CD14-positive monocyte (primary cell): ENCODE results near the gene TULP1. TPM values are rescaled to one million over a fixed set of nuclear protein-coding genes. Genes with fewer than 3 reads are reported as not detected.

Experiments used
- DNase-seq, 3 donors: peaks; one replicate each; pipeline ENCODE4 v3.0.0-alpha.2; 2011 to 2022
- H2AFZ ChIP-seq: 2 replicates; pipeline ENCODE4 v1.6.0; 2012; ENCODE audit warnings: mild to moderate bottlenecking, low read depth, low read length, inconsistent platforms; ENCODE audit not compliant: insufficient read depth, poor library complexity, severe bottlenecking
- H3K27ac ChIP-seq, 2 donors: 1 replicate in 1 of 2; 2 replicates in 1 of 2; pipeline ENCODE4 v1.5.1; 2012 to 2013; ENCODE audit warnings: low read length in 2 of 2, control low read depth in 1 of 2, inconsistent platforms in 1 of 2, low read depth in 1 of 2, mild to moderate bottlenecking in 1 of 2
- H3K27me3 ChIP-seq, 2 donors: one replicate each; pipeline versions ENCODE4 v1.6.0 to v1.6.1; 2011 to 2013; ENCODE audit warnings: low read length in 2 of 2; ENCODE audit not compliant: control insufficient read depth in 2 of 2, insufficient read depth in 2 of 2
- H3K36me3 ChIP-seq, 2 donors: replicated peaks in 1 of 2; 1 replicate in 1 of 2; 2 replicates in 1 of 2; pipeline versions ENCODE4 v1.5.1 to v1.6.1; 2012 to 2013; ENCODE audit warnings: low read length in 2 of 2, control low read depth in 1 of 2, inconsistent platforms in 1 of 2, mild to moderate bottlenecking in 1 of 2; ENCODE audit not compliant: insufficient read depth in 2 of 2, control insufficient read depth in 1 of 2
- H3K4me1 ChIP-seq, 2 donors: 1 replicate in 1 of 2; 2 replicates in 1 of 2; pipeline versions ENCODE4 v1.5.1 to v1.6.1; 2012 to 2013; ENCODE audit warnings: low read length in 2 of 2, control low read depth in 1 of 2, inconsistent platforms in 1 of 2, mild to moderate bottlenecking in 1 of 2, moderate library complexity in 1 of 2; ENCODE audit not compliant: insufficient read depth in 2 of 2, control insufficient read depth in 1 of 2
- H3K4me2 ChIP-seq: replicated peaks from 2 replicates; pipeline ENCODE3; 2012; ENCODE audit warnings: low read length, moderate library complexity, mild to moderate bottlenecking; ENCODE audit not compliant: poor library complexity, severe bottlenecking; ENCODE audit errors: extremely low read depth
- H3K4me3 ChIP-seq, 3 experiments: fragments of 200-600 bp in 1 of 3; sonication (generic) in 1 of 3; replicated peaks in 1 of 3; 1 replicate in 2 of 3; 2 replicates in 1 of 3; pipeline ENCODE4 v1.5.1; 2011 to 2013; ENCODE audit warnings: low read length in 3 of 3, mild to moderate bottlenecking in 3 of 3, control low read depth in 2 of 3, low read depth in 2 of 3, inconsistent platforms in 1 of 3, moderate library complexity in 1 of 3
- H3K79me2 ChIP-seq: 2 replicates; pipeline ENCODE4 v1.6.0; 2012; ENCODE audit warnings: mild to moderate bottlenecking, control low read depth, inconsistent platforms, low read length, moderate library complexity; ENCODE audit not compliant: insufficient read depth
- H3K9ac ChIP-seq: 2 replicates; pipeline ENCODE4 v1.6.0; 2017; ENCODE audit warnings: low read length, mild to moderate bottlenecking; ENCODE audit not compliant: insufficient read depth, poor library complexity, severe bottlenecking
- H3K9me3 ChIP-seq, 2 donors: replicated peaks in 1 of 2; 1 replicate in 1 of 2; 2 replicates in 1 of 2; pipeline versions ENCODE4 v1.5.1 to v1.6.1; 2012 to 2013; ENCODE audit warnings: low read length in 2 of 2, control low read depth in 1 of 2; ENCODE audit not compliant: control insufficient read depth in 1 of 2, insufficient read depth in 1 of 2
- H4K20me1 ChIP-seq: 2 replicates; pipeline ENCODE4 v1.6.0; 2012; ENCODE audit warnings: mild to moderate bottlenecking, low read length, control low read depth, moderate library complexity; ENCODE audit not compliant: insufficient read depth
- H3K27ac Mint-ChIP-seq, 7 donors: one replicate each; pipeline ENCODE4 v1.8.0; 2020; ENCODE audit warnings: mild to moderate bottlenecking in 7 of 7, mixed read lengths in 7 of 7, moderate library complexity in 6 of 7, inconsistent platforms in 2 of 7
- H3K27me3 Mint-ChIP-seq, 3 donors: one replicate each; pipeline ENCODE4 v1.8.0; 2021 to 2022; ENCODE audit warnings: low read depth in 3 of 3, mild to moderate bottlenecking in 3 of 3, mixed read lengths in 3 of 3, moderate library complexity in 3 of 3, inconsistent platforms in 1 of 3
- H3K36me3 Mint-ChIP-seq, 2 donors: one replicate each; pipeline ENCODE4 v1.8.0; 2020; ENCODE audit warnings: mixed read lengths in 2 of 2, inconsistent platforms in 1 of 2, mild to moderate bottlenecking in 1 of 2
- H3K4me1 Mint-ChIP-seq: one replicate; pipeline ENCODE4 v1.8.0; 2020; ENCODE audit warnings: mild to moderate bottlenecking, mixed read lengths
- H3K4me3 Mint-ChIP-seq, 2 donors: one replicate each; pipeline ENCODE4 v1.8.0; 2020; ENCODE audit warnings: mild to moderate bottlenecking in 2 of 2, mixed read lengths in 2 of 2, moderate library complexity in 1 of 2
- H3K9me3 Mint-ChIP-seq, 7 donors: one replicate each; pipeline ENCODE4 v1.8.0; 2020 to 2022; ENCODE audit warnings: mixed read lengths in 7 of 7, mild to moderate bottlenecking in 6 of 7, moderate library complexity in 6 of 7, inconsistent platforms in 2 of 7
- WGBS: methylation state at CpG from one replicate; pipeline ENCODE4 v1.1.5; 2013; ENCODE audit warnings: missing lambda C conversion rate; ENCODE audit not compliant: insufficient coverage; 5-methylcytosine and 5-hydroxymethylcytosine counted together
- intact Hi-C, 2 donors: fragments of 100-400 bp; cut with micrococcal nuclease; formaldehyde crosslinking; loops; one replicate each; pipeline versions ENCODE4 v1.15.0 to v1.15.1; 2023
- polyA plus RNA-seq, 3 donors: library from polyadenylated mRNA; depleted of rRNA in 1 of 3; unstranded in 2 of 3; stranded (reverse) in 1 of 3; fragments of 300-500 nt in 2 of 3; fragments of >200 nt in 1 of 3; fragmentation: Illumina TruSeq in 2 of 3; gene quantifications; 1 replicate in 2 of 3; 2 replicates in 1 of 3; pipeline ENCODE4 v1.2.3, GENCODE V29; 2012 to 2021
- TF ChIP-seq, protein P1 (sequence below): fragments of 200-600 bp; IDR thresholded peaks from one replicate; pipeline ENCODE4 v1.8.0; 2022; ENCODE audit warnings: antibody characterized with exemption, mild to moderate bottlenecking

TULP1 gene
- polyA plus RNA-seq, 3 donors, result not detected

DNA sequence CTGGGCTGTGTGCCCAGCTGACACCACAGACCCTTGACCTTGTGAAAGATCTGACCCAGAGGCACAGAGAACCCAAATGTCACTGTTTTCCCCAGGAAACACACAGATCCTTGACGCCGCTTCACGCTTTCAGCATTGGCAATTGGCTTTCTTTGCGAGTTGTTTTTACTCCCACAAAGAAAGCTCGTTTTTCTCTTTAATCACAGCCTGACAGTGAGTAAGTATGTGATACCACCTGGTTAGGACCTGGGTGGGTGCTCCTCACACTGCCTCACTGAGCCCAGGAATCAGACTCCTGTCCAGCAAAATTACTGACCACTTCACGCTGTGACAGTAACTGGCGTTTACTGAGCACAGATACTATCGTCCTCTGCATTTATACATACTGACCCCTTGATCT is 31.5 kb downstream of the TULP1 start:
- H3K4me3 ChIP-seq, result no peak overlapping the region

DNA sequence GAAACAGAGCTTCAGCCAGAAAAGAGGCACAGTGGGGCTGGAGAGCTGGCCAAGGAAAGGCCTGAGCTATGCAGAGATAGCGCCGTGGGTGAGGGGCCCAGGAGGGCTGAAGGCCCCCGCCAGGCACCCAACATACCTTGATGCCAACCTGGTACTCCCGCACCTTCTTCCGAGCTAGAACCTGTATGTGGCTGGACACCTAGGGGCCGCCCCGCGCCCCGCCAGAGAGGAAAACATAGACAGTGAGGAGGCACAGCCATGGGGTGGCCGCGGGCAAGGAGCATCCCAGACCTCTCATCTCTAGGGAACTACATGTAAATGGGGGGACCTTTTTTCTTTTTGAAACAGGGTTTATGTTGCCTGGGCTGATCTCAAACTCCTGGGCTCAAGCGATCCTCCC is 32.5 kb downstream of the TULP1 start:
- TF ChIP-seq, protein P1, sequence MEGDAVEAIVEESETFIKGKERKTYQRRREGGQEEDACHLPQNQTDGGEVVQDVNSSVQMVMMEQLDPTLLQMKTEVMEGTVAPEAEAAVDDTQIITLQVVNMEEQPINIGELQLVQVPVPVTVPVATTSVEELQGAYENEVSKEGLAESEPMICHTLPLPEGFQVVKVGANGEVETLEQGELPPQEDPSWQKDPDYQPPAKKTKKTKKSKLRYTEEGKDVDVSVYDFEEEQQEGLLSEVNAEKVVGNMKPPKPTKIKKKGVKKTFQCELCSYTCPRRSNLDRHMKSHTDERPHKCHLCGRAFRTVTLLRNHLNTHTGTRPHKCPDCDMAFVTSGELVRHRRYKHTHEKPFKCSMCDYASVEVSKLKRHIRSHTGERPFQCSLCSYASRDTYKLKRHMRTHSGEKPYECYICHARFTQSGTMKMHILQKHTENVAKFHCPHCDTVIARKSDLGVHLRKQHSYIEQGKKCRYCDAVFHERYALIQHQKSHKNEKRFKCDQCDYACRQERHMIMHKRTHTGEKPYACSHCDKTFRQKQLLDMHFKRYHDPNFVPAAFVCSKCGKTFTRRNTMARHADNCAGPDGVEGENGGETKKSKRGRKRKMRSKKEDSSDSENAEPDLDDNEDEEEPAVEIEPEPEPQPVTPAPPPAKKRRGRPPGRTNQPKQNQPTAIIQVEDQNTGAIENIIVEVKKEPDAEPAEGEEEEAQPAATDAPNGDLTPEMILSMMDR, result no peak
- H3K4me3 Mint-ChIP-seq, result no peak overlapping the region
- no peaks in the 10 kb centered on the region for H3K36me3 ChIP-seq
- no peak overlapping the region for H3K27ac ChIP-seq
- H2AFZ ChIP-seq, result no peak overlapping the region
- no peaks in the 10 kb centered on the region for H3K9me3 Mint-ChIP-seq
- no peaks in the 10 kb centered on the region for H3K27me3 ChIP-seq
- H4K20me1 ChIP-seq, result no peaks in the 10 kb centered on the region
- H3K4me1 Mint-ChIP-seq, result peaks cover 5% of the 10 kb centered on the region
- no peak overlapping the region for H3K9ac ChIP-seq
- peaks cover 5 to 16% (median 8%) of the 10 kb centered on the region in 3 donors for H3K27me3 Mint-ChIP-seq
- no peaks in the 10 kb centered on the region for H3K4me1 ChIP-seq
- H3K9me3 ChIP-seq, result no peaks in the 10 kb centered on the region
- no peak for DNase-seq
- intact Hi-C loops, result no loop called here
- H3K79me2 ChIP-seq, result no peaks in the 10 kb centered on the region
- H3K27ac Mint-ChIP-seq, result no peak overlapping the region
- peaks cover 0 to 5% of the 10 kb centered on the region in 2 donors for H3K36me3 Mint-ChIP-seq
- no peak overlapping the region for H3K4me3 ChIP-seq
- H3K4me2 ChIP-seq, result no peak overlapping the region
- 100% methylated on average over 4 of the region's 12 CpGs for WGBS

More for the DNA sequence above, 31.5 kb downstream of the TULP1 start:
- 100% methylated on average over 2 of the region's 8 CpGs for WGBS
- Histone ChIP-seq H4K20me1 (no peaks in the 10 kb centered on the region), H3K27ac (no peak overlapping the region), H3K4me1 (no peaks in the 10 kb centered on the region), H3K27me3 (no peaks in the 10 kb centered on the region), H3K79me2 (no peaks in the 10 kb centered on the region), H3K36me3 (no peaks in the 10 kb centered on the region), H3K9me3 (no peaks in the 10 kb centered on the region), H2AFZ (no peak overlapping the region), H3K4me2 (no peak overlapping the region), H3K9ac (no peak overlapping the region)
- no peaks in the 10 kb centered on the region for H3K36me3 Mint-ChIP-seq
- peaks cover 5% of the 10 kb centered on the region for H3K4me1 Mint-ChIP-seq
- H3K27ac Mint-ChIP-seq, result no peak overlapping the region
- intact Hi-C loops, result no loop called here
- H3K4me3 Mint-ChIP-seq, result no peak overlapping the region
- H3K9me3 Mint-ChIP-seq, result no peaks in the 10 kb centered on the region
- peaks cover 8 to 17% (median 8%) of the 10 kb centered on the region in 3 donors for H3K27me3 Mint-ChIP-seq
- TF ChIP-seq, protein P1, result no peak
- DNase-seq, result no peak
